NT2/D1 (cell line): ENCODE measurements around the gene MAU2.
"Not testable (repeated sequence)": the region's sequence is repeated elsewhere in the genome, so short reads cannot be mapped to it uniquely, and the experiment has no call there.

ENCODE experiments used
- DNase-seq: peaks from one replicate; pipeline ENCODE4 v3.0.0-alpha.2; 2011; ENCODE audit warnings: low read depth, low spot score
- H3K27me3 ChIP-seq: 2 replicates; pipeline ENCODE4 v1.6.0; 2011; ENCODE audit warnings: mild to moderate bottlenecking; ENCODE audit not compliant: insufficient read length, insufficient read depth
- H3K36me3 ChIP-seq: 2 replicates; pipeline ENCODE4 v1.6.1; 2011; ENCODE audit warnings: mild to moderate bottlenecking, low read length, mixed read lengths; ENCODE audit not compliant: insufficient read depth, insufficient read length
- H3K4me1 ChIP-seq: 2 replicates; pipeline ENCODE4 v1.5.1; 2011; ENCODE audit not compliant: insufficient read depth, insufficient read length
- H3K4me3 ChIP-seq: 2 replicates; pipeline ENCODE4 v1.5.1; 2011; ENCODE audit warnings: low read depth; ENCODE audit not compliant: insufficient read length
- H3K9ac ChIP-seq: 2 replicates; pipeline ENCODE4 v1.6.0; 2011; ENCODE audit warnings: low read depth; ENCODE audit not compliant: insufficient read length
- H3K9me3 ChIP-seq: 2 replicates; pipeline ENCODE4 v1.5.1; 2011; ENCODE audit warnings: mild to moderate bottlenecking, low read length; ENCODE audit not compliant: insufficient read depth
- SUZ12 ChIP-seq: IDR thresholded peaks from 2 replicates; pipeline ENCODE4 v1.6.1; 2011; ENCODE audit not compliant: insufficient read length, insufficient read depth; ENCODE audit errors: extremely low read depth
- YY1 ChIP-seq: IDR thresholded peaks from 2 replicates; pipeline ENCODE4 v1.6.1; 2011; ENCODE audit not compliant: insufficient read length, insufficient read depth
- ZNF274 ChIP-seq: IDR thresholded peaks from 2 replicates; pipeline ENCODE4 v1.6.1; 2011; ENCODE audit warnings: mild to moderate bottlenecking, low read depth, low read length

The MAU2 gene

DNA sequence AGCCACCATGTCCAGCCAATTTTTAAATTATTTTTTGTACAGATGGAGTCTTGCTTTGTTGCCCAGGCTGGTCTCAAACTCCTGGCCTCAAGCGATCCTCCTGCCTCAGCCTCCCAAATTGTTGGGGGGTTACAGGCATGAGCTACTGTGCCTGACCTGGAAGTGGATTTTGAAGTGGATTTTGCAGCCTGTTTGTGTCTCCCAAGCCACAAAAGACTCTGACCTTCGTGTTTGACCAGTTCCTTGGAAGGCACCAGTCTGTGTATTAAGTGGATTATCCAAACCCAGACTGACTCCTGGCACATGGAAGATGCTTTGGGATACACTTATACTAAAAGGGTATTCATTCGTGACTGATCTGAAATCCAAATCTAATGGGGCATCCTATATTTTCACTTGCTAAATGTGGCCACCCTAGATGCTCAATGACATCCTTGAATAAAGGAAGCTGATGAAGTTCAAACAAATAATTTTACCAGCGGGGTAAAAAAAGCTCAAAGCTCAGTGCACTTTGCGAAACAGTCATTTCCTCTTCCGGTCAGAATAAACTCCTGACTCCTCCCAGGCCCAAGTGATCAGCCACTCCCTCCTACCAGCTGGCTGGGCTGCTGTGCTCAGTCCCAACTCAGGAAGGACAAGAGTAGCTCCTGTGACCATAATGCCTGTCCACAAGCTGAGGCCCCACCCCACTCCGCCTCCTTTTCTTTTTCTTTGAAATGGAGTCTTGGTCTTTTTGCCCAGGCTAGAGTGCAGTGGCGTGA, 52.2 kb downstream of the MAU2 start:
- H3K4me1 ChIP-seq: no peaks in the 10 kb centered on the region
- no peak overlapping the region for H3K9ac ChIP-seq
- no peaks in the 10 kb centered on the region for H3K27me3 ChIP-seq
- no peak overlapping the region for H3K4me3 ChIP-seq
- TF ChIP-seq SUZ12: no peak
- TF ChIP-seq ZNF274: no peak
- no peak for TF ChIP-seq YY1
- H3K36me3 ChIP-seq: no peaks in the 10 kb centered on the region
- no peak for DNase-seq
- no peaks in the 10 kb centered on the region for H3K9me3 ChIP-seq

- H3K9ac ChIP-seq: no peak overlapping the region
- H3K9me3 ChIP-seq: peaks cover 8% of the 10 kb centered on the region; the same call in 1 of the 2 replicates
- no peaks in the 10 kb centered on the region for H3K36me3 ChIP-seq
- DNase-seq: no peak
- TF ChIP-seq SUZ12 (no peak), ZNF274 (no peak), YY1 (no peak)
- no peaks in the 10 kb centered on the region for H3K27me3 ChIP-seq
- no peaks in the 10 kb centered on the region for H3K4me1 ChIP-seq
- H3K4me3 ChIP-seq: no peak overlapping the region
Observed at GRCh38 chr19:19379527-19379926, 58.9 kb downstream of the MAU2 start.

- not testable (repeated sequence) for H3K9ac ChIP-seq, H3K4me1 ChIP-seq, H3K4me3 ChIP-seq, H3K36me3 ChIP-seq, H3K27me3 ChIP-seq, DNase-seq
- H3K9me3 ChIP-seq: peaks cover 11% of the 10 kb centered on the region; the same call in 1 of the 2 replicates
Observed at GRCh38 chr19:19380316-19380715, 59.7 kb downstream of the MAU2 start.

- H3K9ac ChIP-seq: no peak overlapping the region
- no peaks in the 10 kb centered on the region for H3K36me3 ChIP-seq
- H3K4me3 ChIP-seq: no peak overlapping the region
- DNase-seq: no peak
- no peak for TF ChIP-seq SUZ12
- no peak for TF ChIP-seq YY1
- no peak for TF ChIP-seq ZNF274
- peaks cover 11% of the 10 kb centered on the region; the same call in 1 of the 2 replicates for H3K9me3 ChIP-seq
- no peaks in the 10 kb centered on the region for H3K4me1 ChIP-seq
- H3K27me3 ChIP-seq: no peaks in the 10 kb centered on the region
Observed at GRCh38 chr19:19381007-19381926, 60.6 kb downstream of the MAU2 start.

DNA sequence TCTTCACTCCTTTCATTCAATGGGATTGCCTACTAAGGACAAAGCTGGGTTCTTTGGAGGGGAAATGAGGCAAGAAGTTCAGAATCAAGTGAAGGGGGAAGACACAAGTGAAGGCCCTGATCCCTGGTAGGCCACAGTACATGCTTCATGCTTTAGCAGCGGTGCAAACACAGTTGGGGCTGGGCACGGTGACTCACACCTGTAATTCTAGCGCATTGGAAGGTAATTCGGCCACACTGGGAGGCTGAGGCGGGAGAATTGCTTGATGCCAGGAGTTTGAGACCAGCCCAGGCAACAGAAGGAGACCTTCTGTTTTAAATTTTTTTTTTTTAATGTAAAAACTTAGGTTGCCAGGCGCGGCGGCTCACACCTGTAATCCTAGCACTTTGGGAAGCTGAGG, 61.5 kb downstream of the MAU2 start:
- H3K9ac ChIP-seq: no peak overlapping the region
- no peak overlapping the region for H3K4me3 ChIP-seq
- TF ChIP-seq YY1: no peak
- no peaks in the 10 kb centered on the region for H3K27me3 ChIP-seq
- DNase-seq: no peak
- no peaks in the 10 kb centered on the region for H3K4me1 ChIP-seq
- H3K9me3 ChIP-seq: peaks cover 11% of the 10 kb centered on the region; the same call in 1 of the 2 replicates
- no peaks in the 10 kb centered on the region for H3K36me3 ChIP-seq

GRCh38 chr19:19384486-19384885, 63.9 kb downstream of the MAU2 start:
- TF ChIP-seq SUZ12: no peak
- TF ChIP-seq ZNF274: no peak
- TF ChIP-seq YY1: no peak
- Histone ChIP-seq H3K9ac (peak overlapping the region; percentile 33), H3K27me3 (no peaks in the 10 kb centered on the region), H3K4me1 (peaks cover 4% of the 10 kb centered on the region), H3K9me3 (peaks cover 11% of the 10 kb centered on the region; the same call in 1 of the 2 replicates), H3K4me3 (no peak overlapping the region), H3K36me3 (peaks cover 9% of the 10 kb centered on the region)
- no peak for DNase-seq
